Measurements from ENCODE around the gene GALNT5. TPM values are rescaled to one million over a fixed set of nuclear protein-coding genes. Genes with fewer than 3 reads are reported as not detected.

Gene GALNT5
- total and polyA plus RNA-seq, 2 donors (not counting 1 experiment from before 2014, with no cell fraction given): 63.7 to 199 TPM

DNA sequence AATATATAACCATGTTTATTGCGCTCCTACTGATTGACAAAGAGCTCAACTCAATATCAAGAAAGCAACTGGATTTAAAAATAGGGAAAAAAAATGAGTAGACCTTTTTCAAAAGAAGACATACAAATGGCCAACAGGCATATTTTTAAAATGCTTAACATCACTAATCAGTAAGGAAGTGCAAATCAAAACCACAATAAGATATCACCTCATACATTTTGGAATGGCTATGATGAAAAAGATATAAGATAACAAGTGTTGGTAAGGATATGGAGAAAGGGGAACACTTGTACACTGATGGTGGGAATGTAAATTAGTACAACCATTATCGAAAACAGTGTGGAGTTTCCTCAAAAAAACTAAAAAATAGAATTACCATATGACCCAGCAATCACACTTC is 5.6 kb upstream of the GALNT5 start:
- H3K9ac ChIP-seq (ENCODE audit: insufficient read depth, low read length): no peak overlapping the region
- peaks cover 10% of the 10 kb centered on the region for H3K4me1 ChIP-seq (ENCODE audit: control insufficient read depth, extremely low read depth, insufficient read depth, low read length)
- no peaks in the 10 kb centered on the region for H3K79me2 ChIP-seq (ENCODE audit: control insufficient read depth, insufficient read depth, low read length)
- H3K27ac ChIP-seq (ENCODE audit: insufficient read depth, low read length): no peak overlapping the region
- no peaks in the 10 kb centered on the region for H3K27me3 ChIP-seq (ENCODE audit: control insufficient read depth, insufficient read depth, low read length)
- no peak overlapping the region for H2AFZ ChIP-seq (ENCODE audit: low read length)
- H4K20me1 ChIP-seq (ENCODE audit: control insufficient read depth, extremely low read depth, insufficient read depth, low read length): no peaks in the 10 kb centered on the region
- DNase-seq (ENCODE audit: low read depth in 2 of 2): no peak
- TF ChIP-seq, protein P1, sequence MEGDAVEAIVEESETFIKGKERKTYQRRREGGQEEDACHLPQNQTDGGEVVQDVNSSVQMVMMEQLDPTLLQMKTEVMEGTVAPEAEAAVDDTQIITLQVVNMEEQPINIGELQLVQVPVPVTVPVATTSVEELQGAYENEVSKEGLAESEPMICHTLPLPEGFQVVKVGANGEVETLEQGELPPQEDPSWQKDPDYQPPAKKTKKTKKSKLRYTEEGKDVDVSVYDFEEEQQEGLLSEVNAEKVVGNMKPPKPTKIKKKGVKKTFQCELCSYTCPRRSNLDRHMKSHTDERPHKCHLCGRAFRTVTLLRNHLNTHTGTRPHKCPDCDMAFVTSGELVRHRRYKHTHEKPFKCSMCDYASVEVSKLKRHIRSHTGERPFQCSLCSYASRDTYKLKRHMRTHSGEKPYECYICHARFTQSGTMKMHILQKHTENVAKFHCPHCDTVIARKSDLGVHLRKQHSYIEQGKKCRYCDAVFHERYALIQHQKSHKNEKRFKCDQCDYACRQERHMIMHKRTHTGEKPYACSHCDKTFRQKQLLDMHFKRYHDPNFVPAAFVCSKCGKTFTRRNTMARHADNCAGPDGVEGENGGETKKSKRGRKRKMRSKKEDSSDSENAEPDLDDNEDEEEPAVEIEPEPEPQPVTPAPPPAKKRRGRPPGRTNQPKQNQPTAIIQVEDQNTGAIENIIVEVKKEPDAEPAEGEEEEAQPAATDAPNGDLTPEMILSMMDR (conservative IDR thresholded peaks at IDR 0.05 in 1 of 2, IDR thresholded peaks at IDR 0.05 in 1 of 2; ENCODE audit: low read depth in 1 of 2, low read length in 2 of 2): no peak
- no peak for TF ChIP-seq EZH2 (IDR thresholded peaks at IDR 0.05; ENCODE audit: low read length, missing control alignments)
- H3K36me3 ChIP-seq (ENCODE audit: control insufficient read depth, insufficient read depth, low read length): no peaks in the 10 kb centered on the region
- H3K4me3 ChIP-seq (replicated peaks in 1 of 4; ENCODE audit: control extremely low read depth in 1 of 4, insufficient read depth in 1 of 4, low read depth in 3 of 4, low read length in 4 of 4): no peak overlapping the region
- no peak overlapping the region for H3K4me2 ChIP-seq (ENCODE audit: extremely low read depth, insufficient read depth, low read length)
- H3K9me3 ChIP-seq (ENCODE audit: control insufficient read depth, insufficient read depth, low read depth, low read length): no peaks in the 10 kb centered on the region

DNA sequence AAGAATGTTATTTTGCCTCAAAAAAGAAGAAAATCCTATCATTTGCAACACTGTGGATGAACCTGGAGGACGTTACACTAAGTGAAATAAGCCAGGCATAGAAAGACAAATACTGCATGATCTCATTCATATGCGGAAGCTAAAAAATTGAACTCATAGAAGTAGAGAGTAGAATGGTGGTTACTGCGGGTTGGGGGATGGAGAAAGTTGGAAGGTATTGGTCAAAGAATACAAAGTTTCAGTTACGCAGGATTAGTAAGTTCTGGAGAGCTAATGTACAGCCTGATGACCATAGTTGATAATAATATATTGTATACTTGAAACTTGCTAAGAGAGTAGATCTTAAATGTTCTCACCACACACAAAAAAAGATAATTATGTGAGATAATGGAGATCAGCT is 5.0 kb upstream of the GALNT5 start:
- no peak overlapping the region for H3K4me2 ChIP-seq (ENCODE audit: extremely low read depth, insufficient read depth, low read length)
- H3K4me1 ChIP-seq (ENCODE audit: control insufficient read depth, extremely low read depth, insufficient read depth, low read length): peaks cover 10% of the 10 kb centered on the region
- no peak for DNase-seq (ENCODE audit: low read depth in 2 of 2)
- H3K4me3 ChIP-seq (replicated peaks in 1 of 4; ENCODE audit: control extremely low read depth in 1 of 4, insufficient read depth in 1 of 4, low read depth in 3 of 4, low read length in 4 of 4): no peak overlapping the region
- no peaks in the 10 kb centered on the region for H3K27me3 ChIP-seq (ENCODE audit: control insufficient read depth, insufficient read depth, low read length)
- no peak overlapping the region for H3K9ac ChIP-seq (ENCODE audit: insufficient read depth, low read length)
- H3K27ac ChIP-seq (ENCODE audit: insufficient read depth, low read length): no peak overlapping the region
- H3K36me3 ChIP-seq (ENCODE audit: control insufficient read depth, insufficient read depth, low read length): no peaks in the 10 kb centered on the region
- H3K79me2 ChIP-seq (ENCODE audit: control insufficient read depth, insufficient read depth, low read length): no peaks in the 10 kb centered on the region
- no peaks in the 10 kb centered on the region for H3K9me3 ChIP-seq (ENCODE audit: control insufficient read depth, insufficient read depth, low read depth, low read length)
- no peak for TF ChIP-seq EZH2 (IDR thresholded peaks at IDR 0.05; ENCODE audit: low read length, missing control alignments)
- TF ChIP-seq, protein P1 (conservative IDR thresholded peaks at IDR 0.05 in 1 of 2, IDR thresholded peaks at IDR 0.05 in 1 of 2; ENCODE audit: low read depth in 1 of 2, low read length in 2 of 2): no peak
- no peaks in the 10 kb centered on the region for H4K20me1 ChIP-seq (ENCODE audit: control insufficient read depth, extremely low read depth, insufficient read depth, low read length)
- no peak overlapping the region for H2AFZ ChIP-seq (ENCODE audit: low read length)

DNA sequence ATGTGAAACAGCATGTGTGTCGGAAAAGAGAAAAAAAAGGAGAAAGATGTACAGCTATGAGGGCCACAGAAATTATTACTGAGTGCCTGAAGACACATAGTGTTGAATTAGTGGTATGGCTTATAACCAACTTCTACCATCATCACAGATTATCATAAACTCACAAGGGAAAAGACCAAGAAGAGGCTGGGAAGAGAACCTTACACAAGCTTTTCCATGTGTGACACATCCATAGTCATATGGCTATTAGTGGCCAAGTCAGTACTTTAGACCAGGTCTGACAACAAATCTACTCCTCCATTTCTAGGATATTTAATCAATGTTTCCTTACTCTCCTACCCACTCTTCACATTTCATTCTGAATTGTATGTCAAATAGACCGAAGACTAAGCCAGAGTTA is 3.5 kb upstream of the GALNT5 start:
- DNase-seq (ENCODE audit: low read depth in 2 of 2): no peak
- Histone ChIP-seq H3K36me3 (ENCODE audit: control insufficient read depth, insufficient read depth, low read length) (no peaks in the 10 kb centered on the region), H3K9me3 (ENCODE audit: control insufficient read depth, insufficient read depth, low read depth, low read length) (no peaks in the 10 kb centered on the region), H2AFZ (ENCODE audit: low read length) (no peak overlapping the region), H3K79me2 (ENCODE audit: control insufficient read depth, insufficient read depth, low read length) (peaks cover 9% of the 10 kb centered on the region), H3K4me2 (ENCODE audit: extremely low read depth, insufficient read depth, low read length) (no peak overlapping the region), H3K27me3 (ENCODE audit: control insufficient read depth, insufficient read depth, low read length) (no peaks in the 10 kb centered on the region), H3K4me3 (replicated peaks in 1 of 4; ENCODE audit: control extremely low read depth in 1 of 4, insufficient read depth in 1 of 4, low read depth in 3 of 4, low read length in 4 of 4) (no peak overlapping the region), H3K27ac (ENCODE audit: insufficient read depth, low read length) (no peak overlapping the region), H4K20me1 (ENCODE audit: control insufficient read depth, extremely low read depth, insufficient read depth, low read length) (no peaks in the 10 kb centered on the region), H3K4me1 (ENCODE audit: control insufficient read depth, extremely low read depth, insufficient read depth, low read length) (peaks cover 10% of the 10 kb centered on the region), H3K9ac (ENCODE audit: insufficient read depth, low read length) (no peak overlapping the region)
- TF ChIP-seq, protein P1 (conservative IDR thresholded peaks at IDR 0.05 in 1 of 2, IDR thresholded peaks at IDR 0.05 in 1 of 2; ENCODE audit: low read depth in 1 of 2, low read length in 2 of 2): no peak
- no peak for TF ChIP-seq EZH2 (IDR thresholded peaks at IDR 0.05; ENCODE audit: low read length, missing control alignments)
